ENCODE data around the gene SECISBP2. TPM values are rescaled to one million over a fixed set of nuclear protein-coding genes. Genes with fewer than 3 reads are reported as not detected.

The SECISBP2 gene
- total and polyA plus RNA-seq, 2 of the 13 experiments (the other 11 are each of a cell fraction or from before 2014, with no cell fraction given), result 32.4 to 38.0 TPM

- TF ChIP-seq ZXDC (CRISPR knock-in tag; IDR thresholded peaks at IDR 0.05) (peak; percentile 83), ZNF205 (CRISPR knock-in tag; IDR thresholded peaks at IDR 0.05) (no peak; the same call in 1 of the 2 replicates), ZNF335 (CRISPR knock-in tag; IDR thresholded peaks at IDR 0.05) (peak; percentile 78), ZNF678 (CRISPR knock-in tag; IDR thresholded peaks at IDR 0.05) (peak; percentile 89; the same call in 1 of the 2 replicates), ZNF24 (IDR thresholded peaks at IDR 0.05) (no peak), AGO1 (IDR thresholded peaks at IDR 0.05; ENCODE audit: low read depth, low read length, poor library complexity, severe bottlenecking) (peak; percentile 95), ZNF660 (CRISPR knock-in tag; IDR thresholded peaks at IDR 0.05; ENCODE audit: borderline replicate concordance, low read depth) (peak; percentile 33; the same call in 1 of the 2 replicates), ZNF556 (CRISPR knock-in tag; IDR thresholded peaks at IDR 0.05; ENCODE audit: borderline replicate concordance) (peak; percentile 27), ZNF709 (CRISPR knock-in tag; IDR thresholded peaks at IDR 0.05) (peak; percentile 82; the same call in 1 of the 2 replicates), ZNF547 (CRISPR knock-in tag; IDR thresholded peaks at IDR 0.05) (peak; percentile 93), MAFK (conservative IDR thresholded peaks at IDR 0.05 in 1 of 2, IDR thresholded peaks at IDR 0.05 in 1 of 2; ENCODE audit: low read length in 2 of 2) (peak in 1 of 2 experiments; percentile 4; a peak in 1 of 4 replicates), SMAD3 (CRISPR knock-in tag; IDR thresholded peaks at IDR 0.05) (peak; percentile 39; the same call in 1 of the 2 replicates), SPEN (CRISPR knock-in tag; IDR thresholded peaks at IDR 0.05; ENCODE audit: low read depth) (peak; percentile 98), SMAD9 (CRISPR knock-in tag; IDR thresholded peaks at IDR 0.05) (no peak), ZNF225 (CRISPR knock-in tag; IDR thresholded peaks at IDR 0.05) (peak; percentile 40; the same call in 1 of the 2 replicates), ZFX (CRISPR knock-in tag; IDR thresholded peaks at IDR 0.05; ENCODE audit: low read depth) (peak; percentile 98), ARNT (IDR thresholded peaks at IDR 0.05) (no peak), TRIM22 (IDR thresholded peaks at IDR 0.05) (no peak), ZBTB46 (CRISPR knock-in tag; IDR thresholded peaks at IDR 0.05; ENCODE audit: borderline replicate concordance) (no peak), SKIL (CRISPR knock-in tag; IDR thresholded peaks at IDR 0.05; ENCODE audit: borderline replicate concordance) (no peak; the same call in 1 of the 2 replicates)
Observed at GRCh38 chr9:89318123-89319014, at the start of gene SECISBP2 (continued).
